Gastrocnemius medialis (tissue), 4 donors: Measurements from ENCODE around the gene GPBAR1.

ENCODE experiments used
- CTCF ChIP-seq, 5 experiments: fragments of 450-650 bp in 3 of 5; fragments of 200-600 bp in 2 of 5; sonication (generic) in 2 of 5; IDR thresholded peaks in 4 of 5; conservative IDR thresholded peaks in 1 of 5; 1 replicate in 4 of 5; 2 replicates in 1 of 5; pipeline ENCODE4 v1.5.1; 2016 to 2019; ENCODE audit warnings: antibody characterized with exemption in 5 of 5, mild to moderate bottlenecking in 3 of 5, moderate library complexity in 3 of 5
- POLR2A ChIP-seq, 2 donors: fragments of 450-650 bp; IDR thresholded peaks; one replicate each; pipeline ENCODE4 v1.6.1; 2017; ENCODE audit warnings: antibody characterized with exemption in 2 of 2, mild to moderate bottlenecking in 2 of 2, moderate library complexity in 2 of 2

- TF ChIP-seq CTCF (IDR thresholded peaks at IDR 0.05 in 4 of 5, conservative IDR thresholded peaks at IDR 0.05 in 1 of 5): no peak
- no peak for TF ChIP-seq POLR2A (IDR thresholded peaks at IDR 0.05)
Measured at GRCh38 chr2:218310853-218311540, 50.2 kb downstream of the GPBAR1 start.
